ENCODE results near the gene MICA.
"Not testable (repeated sequence)": the region's sequence is repeated elsewhere in the genome, so short reads cannot be mapped to it uniquely, and the experiment has no call there.

Gene MICA

DNA sequence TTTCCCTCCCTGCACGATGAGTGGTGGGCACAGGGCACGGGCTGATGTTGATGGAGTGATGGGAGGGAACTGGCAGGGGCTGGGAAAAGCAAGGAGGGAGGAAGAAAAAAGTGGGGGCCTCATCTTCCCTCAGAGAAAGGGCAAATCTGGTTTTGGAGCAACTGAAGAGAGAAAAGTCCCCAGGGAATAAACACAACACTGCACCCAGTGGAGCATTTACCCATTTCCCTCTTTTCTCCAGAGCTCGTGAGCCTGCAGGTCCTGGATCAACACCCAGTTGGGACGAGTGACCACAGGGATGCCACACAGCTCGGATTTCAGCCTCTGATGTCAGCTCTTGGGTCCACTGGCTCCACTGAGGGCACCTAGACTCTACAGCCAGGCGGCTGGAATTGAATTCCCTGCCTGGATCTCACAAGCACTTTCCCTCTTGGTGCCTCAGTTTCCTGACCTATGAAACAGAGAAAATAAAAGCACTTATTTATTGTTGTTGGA is 11.4 kb downstream of the MICA start:
- DNase-seq, result no peak

DNA sequence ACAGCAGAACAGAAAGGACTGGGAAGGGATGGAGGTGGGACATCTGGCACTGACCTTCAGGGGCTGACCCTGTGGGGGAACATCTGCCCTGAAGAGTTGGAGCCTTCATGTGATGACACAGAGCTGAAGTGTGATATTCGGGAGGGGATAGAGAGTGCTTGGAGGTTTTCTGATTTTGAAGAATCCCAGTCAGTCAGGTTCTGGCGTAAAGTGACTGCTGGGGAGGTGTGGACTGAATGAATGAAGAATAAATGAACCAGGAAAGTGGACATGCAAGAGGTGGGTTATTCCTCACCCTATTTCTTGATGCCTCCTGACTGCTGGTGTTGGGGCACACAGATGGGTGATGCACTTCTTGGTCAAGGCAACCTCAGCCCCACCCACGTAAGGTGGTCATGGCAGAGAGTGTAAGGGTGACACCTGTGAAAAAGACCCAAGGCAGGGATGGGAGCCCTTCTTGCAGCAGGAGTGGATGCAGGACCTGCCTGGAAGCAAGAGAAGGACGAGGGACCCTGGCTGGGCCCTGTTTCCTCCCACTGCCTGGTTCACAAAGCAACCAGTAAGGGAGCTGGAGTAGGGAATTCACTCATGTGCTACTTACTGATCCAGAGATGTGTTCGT is 13.1 kb downstream of the MICA start:
- DNase-seq, result no peak

DNA sequence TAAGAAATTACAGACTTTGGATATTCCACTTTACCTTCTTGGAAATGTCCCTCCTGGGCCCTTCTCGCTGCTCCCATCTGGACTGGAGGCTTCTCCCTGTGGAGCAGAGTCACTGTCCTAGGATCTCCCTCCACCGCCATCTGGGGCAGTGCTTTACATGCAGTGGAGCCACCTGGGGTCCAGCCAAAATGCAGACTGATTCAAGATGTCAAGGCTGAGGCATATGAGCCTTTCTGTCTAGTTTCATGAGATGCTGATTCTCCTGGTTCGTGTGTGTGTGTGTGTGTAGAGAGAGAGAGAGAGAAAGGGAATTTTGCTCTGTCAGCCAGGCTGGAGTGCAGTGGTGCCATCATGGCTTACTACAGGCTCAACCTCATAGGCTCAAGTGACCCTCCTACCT is 14.9 kb downstream of the MICA start:
- no peak for DNase-seq

DNA sequence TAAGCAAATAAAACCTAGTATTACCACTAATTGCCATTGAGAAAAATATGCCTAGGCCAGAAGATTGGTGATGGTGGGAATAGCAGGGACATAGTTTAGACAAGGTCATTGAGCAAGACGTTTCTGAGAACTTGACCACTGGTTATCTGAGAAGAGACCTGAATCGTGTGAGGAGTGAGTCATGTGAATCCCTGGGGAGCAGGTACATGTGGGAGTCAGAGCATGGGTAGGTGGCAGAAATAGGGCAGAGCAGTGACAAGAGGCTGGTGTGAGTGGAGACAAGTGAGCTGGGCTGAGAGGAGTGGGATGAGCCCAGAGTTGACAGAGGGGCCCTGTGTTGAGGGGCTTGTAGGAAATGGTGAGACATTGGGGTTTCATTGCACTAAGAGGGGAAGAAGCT is 16.4 kb downstream of the MICA start:
- DNase-seq, result no peak

DNA sequence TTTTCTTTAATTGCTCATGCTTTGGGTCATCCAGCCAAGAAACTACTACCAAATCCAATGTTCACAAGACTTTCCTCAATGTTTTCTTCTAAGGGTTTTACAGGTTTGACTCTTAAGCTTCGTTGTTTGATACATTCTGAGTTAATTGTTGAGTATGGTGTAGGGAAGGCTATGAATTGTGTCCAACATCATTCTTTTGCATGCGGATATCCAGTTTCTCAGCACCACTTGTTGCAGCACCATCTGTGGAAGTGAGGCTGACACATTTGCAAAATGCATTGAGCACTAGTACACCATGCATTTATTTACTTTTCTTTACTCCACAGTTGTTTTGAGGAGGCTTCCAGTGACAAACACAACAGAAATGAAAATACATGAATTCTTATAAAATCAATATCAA is 17.2 kb downstream of the MICA start:
- DNase-seq, result no peak

DNA sequence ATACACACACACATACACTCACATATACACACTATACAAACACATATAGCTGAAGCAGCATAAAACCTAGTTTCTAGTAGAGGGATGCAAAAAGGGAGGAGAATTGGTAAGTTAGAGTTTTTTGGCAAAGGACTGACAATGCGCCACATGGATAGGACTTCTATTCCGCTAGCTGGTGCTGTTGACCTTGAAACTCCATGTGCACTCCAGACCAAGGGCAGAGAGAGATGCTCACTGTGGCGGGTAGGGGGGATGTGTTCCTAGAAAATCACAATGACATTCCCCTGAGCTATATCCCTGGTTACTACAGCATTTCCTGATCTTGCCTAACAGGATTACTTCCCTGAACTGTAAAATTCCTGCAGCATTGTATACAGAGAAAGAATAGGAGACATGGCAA is 19.2 kb downstream of the MICA start:
- no peak for DNase-seq

DNA sequence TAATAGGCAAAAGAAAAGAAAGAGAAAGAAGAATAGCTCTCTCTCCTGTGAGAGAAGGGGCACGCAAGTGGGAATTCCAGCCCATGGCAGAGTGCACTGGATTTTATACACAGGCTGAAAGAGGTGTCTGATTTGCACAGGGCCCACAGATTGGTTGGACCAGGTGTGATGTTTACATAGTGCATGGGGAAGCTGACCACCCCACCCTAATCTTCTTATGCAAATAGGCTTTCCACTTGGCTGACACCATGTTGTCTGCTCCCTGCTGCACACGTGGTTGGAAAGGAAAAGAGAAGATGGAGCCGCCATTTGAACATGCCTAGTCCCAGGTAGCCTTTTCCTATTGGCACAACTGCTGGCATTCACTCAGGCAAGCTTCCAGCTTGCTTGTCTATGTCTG is 20.2 kb downstream of the MICA start:
- DNase-seq, result no peak

DNA sequence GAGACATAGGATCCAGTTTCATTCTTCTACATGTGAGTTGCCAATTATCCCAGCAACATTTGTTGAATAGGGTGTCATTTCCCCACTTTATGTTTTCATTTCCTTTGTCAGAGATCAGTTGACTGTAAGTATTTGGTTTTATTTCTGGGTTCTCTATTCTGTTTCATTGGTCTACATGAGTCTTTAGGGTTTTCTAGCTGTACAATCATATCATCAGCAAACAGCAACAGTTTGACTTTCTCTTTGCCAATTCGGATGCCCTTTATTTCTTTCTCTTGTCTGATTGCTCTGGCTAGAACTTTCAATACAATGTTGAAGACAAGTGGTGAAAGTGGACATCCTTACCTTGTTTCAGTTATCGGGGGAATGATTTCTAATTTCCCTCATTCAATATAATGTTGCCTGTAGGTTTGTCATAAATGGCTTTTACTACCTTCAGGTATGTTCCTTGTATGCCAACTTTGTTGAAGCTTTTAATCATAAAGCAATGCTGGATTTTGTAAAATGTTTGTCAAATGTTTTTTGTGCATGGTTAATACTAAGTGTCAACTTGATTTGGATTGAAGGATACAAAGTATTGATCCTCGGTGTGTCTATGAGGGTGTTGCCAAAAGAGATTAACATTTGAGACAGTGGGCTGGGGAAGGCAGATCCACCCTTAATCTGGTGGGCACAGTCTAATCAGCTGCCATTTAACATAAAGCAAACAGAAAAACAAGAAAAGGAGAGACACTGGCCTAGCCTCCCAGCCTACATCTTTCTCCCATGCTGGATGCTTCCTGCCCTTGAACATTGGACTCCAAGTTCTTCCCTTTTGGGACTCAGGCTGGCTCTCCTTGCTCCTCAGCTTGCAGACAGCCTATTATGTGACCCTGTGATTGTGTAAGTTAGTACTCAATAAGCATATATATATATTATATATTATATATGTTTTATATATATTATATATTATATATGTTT is 23.3 kb downstream of the MICA start:
- DNase-seq, result no peak

DNA sequence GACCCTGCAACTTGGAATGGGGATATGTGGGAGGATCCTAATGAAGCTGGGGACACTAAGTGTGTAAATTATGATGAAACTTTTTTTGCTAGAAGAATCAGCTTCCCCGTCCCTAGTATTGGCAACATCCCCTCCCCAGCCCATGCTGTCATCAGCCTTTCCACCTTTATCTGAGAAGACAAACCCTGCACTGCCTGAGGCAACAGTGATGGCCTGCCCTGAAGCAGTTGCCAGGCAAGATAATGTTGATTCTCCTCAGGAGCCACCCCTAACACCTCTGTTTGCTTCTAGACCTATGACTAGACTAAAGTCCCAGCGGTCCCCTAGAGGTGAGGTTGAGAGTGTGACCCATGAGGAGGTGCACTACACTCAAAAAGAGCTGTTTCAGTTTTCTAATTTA is 27.1 kb downstream of the MICA start:
- DNase-seq, result no peak

DNA sequence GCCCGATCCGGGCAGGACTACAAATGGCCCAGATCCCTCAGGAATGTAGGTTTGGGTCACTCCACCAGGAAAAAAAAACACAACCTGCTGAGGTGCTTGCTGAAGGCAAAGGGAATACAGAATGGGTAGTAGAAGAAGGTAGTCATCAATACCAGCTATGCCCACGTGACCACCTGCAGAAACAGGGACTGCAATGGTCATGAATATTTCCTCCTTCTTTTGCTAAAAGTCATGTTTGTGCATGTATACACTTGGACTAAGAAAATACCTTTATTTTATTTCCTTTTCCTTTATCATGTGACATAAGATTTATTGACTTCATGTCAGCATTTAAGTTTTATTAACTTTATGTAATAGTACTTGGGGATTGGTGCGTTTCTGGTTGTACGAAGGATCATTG is 31.7 kb downstream of the MICA start:
- not testable (repeated sequence) for DNase-seq

DNA sequence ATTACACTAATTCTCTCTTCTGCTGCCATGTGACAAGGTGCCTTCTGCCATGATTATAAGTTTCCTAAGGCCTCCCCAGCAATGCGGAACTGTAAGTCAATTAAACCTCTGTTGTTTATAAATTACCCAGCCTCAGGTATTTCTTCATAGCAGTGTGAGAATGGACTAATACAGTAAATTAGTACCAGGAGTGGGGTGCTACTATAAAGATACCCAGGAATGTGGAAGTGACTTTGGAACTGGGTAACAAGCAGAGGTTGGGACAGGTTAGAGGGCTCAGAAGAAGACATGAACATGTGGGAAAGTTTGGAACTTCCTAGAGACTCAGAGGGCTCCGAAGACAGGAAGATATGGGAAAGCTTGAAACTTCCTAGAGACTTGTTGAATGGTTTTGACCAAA is 34.8 kb downstream of the MICA start:
- no peak for DNase-seq

DNA sequence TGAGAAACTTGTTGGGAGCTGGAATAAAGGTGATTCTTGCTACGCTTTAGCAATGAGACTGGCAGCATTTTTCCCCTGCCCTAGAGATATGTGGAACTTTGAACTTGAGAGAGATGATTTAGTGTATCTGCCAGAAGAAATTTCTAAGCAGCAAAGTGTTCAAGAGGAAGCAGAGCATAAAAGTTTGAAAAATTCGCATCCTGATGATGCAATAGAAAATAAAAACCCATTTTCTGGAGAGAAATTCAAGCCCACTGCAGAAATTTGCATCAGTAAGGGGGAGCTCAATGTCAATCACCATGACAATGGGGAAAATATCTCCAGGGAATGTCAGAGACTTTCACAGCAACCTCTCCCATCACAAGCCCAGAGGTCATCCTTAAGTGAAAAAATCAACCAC is 35.3 kb downstream of the MICA start:
- DNase-seq, result no peak

DNA sequence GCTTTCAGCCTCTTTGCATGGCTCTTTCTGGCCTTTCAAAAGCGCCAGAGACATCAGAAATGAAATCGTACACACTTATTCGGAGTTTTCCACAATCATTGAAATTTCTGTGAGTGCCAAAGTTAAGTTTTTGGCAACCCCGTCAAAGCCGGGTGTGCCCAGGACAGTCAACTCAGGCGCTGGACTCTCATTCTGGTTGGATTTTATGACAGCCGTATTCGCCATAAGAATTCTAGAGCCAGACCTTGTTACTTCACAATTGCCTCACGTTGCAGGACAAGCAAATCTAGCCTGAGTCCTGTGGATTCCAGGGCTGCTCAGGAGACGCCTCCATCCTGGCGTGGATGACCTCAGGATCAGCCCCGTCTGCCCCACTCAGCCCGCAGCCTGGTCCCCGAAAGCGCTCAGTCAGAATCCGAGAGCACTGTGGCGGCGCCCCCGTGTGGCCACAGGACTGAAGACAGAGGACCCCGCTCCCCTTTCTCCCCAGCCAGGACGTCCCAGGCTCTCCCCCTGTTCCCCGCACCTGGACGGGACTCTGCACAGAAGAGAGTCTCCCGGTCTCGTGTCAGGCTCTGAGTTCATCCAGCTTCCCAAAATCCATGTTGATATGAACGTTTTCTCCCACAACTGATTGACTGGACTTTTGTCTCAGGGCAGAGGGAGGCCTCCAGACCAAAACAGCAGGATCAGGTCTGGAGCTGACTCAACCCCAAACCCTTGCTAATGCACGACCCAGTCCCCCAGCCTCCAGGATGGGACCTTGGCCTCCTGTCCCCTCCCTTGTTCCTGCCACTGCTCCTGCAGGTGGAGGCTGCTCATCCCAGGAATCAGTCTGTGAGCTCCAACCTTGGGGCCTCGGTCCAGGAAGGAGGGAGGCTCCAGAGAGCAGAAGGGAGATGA is 38.2 kb downstream of the MICA start:
- peak in 2 of 3 experiments; percentile 8 to 27 for DNase-seq

DNA sequence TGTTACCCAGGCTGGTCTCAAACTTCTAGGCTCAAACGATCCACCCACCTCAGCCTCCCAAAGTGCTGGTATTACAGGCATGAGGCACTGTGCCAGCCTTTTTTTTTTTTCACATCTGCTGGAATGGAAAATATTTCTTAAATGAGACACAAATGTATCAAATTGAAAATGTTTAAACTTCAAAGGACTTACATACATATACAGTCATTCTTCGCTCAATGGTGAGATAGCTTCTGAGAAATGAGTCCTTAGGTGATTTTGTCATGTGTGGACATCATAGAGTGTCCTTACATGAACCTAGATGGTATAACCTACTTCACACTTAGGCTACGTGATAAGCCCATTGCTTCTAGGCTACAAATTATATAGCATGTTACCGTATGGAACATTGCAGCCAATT is 43.1 kb downstream of the MICA start:
- no peak for DNase-seq

DNA sequence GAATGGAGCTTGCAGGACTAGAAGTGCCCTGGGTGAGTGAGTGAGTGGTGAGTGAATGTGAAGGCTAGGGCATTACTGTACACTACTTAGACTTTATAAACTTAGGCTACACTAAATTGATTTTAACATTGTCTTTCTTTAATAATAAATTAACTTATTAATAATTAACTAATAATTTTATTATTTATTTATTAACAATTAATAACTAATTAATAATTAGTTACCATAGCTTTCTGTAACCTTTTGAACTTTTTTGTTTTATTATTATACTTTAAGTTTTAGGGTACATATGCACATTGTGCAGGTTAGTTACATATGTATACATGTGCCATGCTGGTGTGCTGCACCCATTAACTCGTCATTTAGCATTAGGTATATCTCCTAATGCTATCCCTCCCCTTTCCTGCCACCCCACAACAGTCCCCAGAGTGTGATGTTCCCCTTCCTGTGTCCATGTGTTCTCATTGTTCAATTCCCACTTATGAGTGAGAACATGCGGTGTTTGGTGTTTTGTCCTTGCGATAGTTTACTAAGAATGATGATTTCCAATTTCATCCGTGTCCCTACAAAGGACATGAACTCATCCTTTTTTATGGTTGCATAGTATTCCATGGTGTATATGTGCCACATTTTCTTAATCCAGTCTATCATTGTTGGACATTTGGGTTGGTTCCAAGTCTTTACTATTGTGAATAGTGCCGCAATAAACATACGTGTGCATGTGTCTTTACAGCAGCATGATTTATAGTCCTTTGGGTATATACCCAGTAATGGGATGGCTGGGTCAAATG is 43.8 kb downstream of the MICA start:
- DNase-seq, result not testable (repeated sequence)

DNA sequence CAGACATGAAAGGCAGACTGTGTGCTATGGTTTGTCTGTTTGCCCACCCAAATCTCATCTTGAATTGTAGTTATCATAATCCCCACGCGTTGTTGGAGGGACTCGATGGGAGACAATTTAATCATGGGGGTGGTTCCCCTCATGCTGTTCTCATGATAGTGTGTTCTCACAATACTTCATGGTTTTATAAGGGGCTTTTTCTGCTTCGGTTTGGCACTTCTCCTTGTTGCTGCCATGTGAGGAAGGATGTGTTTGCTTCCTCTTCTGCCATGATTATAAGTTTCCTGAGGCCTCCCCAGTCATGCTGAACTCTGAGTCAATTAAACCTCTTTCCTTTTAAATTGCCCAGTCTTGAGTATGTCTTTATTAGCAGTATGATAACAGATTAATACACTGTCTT is 47.4 kb downstream of the MICA start:
- no peak for DNase-seq

DNA sequence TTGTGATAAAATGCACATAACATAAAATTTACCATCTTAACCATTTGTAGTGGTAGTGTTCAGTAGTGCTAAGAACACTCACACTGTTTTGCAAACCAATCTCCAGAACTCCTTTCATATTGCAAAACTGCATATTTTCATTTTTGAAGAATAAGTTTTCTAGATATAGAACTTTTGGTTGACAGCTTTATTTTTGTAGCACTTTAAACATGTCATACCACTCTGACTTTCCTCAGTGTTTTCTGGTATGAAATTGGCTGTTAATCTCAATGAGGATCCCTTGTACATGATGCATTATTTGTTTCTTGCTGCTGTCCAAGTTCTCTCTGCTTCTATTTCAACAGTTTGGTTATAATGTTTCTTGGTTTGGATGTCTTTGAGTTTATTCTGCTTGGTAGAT is 49.5 kb downstream of the MICA start:
- no peak for DNase-seq

DNA sequence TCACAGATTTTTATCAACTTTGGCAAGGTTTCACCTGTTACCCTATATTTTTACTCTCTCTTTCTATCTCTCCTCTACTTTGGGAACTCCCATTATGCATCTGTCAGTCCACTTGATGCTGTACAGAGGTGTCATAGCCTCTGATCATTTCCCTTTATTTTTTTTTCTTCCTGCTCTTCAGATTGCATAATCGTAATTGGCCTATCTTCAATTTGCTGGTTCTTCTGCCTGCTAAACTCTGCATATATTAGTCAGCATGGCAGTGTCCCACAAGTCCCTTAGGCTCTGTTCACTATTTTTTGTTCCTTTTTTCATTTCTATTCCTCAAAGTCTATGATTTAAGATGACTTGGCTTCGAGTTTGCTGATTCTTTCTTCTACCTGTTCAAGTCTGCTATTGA is 49.9 kb downstream of the MICA start:
- no peak for DNase-seq

DNA sequence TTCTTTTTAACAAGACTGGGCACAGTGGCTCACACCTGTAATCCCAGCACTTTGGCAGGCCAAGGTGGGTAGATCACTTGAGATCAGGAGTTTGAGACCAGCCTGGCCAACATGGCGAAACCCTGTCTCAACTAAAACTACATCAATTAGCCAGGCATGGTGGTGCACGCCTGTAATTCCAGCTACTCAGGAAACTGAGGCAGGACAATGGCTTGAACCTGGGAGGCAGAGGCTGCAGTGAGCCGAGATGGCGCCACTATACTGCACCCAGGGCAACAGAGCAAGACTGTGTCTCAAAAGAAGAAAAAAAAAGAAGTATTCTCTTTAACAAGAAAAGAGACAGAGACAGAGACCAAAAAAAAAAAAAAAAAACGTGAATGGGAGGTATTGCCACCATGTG is 56.5 kb downstream of the MICA start:
- not testable (repeated sequence) for DNase-seq

DNA sequence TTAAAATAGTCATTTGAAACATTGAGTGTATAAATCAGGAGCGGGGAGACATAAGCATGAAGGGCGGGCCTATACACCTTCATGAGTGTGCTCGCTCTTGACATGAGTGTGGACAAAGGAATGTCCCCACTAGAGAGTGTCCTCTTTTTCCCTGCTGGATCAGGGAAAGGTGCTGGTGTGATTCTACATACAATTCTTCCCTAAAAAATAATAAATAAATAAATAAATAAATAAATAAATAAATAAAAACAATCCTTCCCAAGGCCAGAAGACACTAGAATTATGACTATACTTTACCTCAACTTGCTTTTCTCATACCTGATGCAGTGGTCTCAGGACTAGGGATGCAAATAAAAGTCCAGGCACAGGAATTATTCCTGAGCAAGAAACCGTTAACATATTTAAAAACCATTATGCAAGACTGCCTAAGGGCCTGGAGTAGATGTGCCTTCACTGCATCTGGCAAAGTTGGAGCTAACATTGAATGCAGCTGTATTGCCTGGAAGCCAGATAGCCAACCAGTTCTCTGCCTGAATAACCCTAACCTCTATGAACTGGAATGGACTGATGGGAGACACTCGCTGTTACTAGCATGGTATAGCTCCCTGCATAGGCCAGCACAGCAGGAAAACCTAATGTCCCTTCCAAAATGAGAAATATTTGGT is 57.1 kb downstream of the MICA start:
- no peak for DNase-seq

DNA sequence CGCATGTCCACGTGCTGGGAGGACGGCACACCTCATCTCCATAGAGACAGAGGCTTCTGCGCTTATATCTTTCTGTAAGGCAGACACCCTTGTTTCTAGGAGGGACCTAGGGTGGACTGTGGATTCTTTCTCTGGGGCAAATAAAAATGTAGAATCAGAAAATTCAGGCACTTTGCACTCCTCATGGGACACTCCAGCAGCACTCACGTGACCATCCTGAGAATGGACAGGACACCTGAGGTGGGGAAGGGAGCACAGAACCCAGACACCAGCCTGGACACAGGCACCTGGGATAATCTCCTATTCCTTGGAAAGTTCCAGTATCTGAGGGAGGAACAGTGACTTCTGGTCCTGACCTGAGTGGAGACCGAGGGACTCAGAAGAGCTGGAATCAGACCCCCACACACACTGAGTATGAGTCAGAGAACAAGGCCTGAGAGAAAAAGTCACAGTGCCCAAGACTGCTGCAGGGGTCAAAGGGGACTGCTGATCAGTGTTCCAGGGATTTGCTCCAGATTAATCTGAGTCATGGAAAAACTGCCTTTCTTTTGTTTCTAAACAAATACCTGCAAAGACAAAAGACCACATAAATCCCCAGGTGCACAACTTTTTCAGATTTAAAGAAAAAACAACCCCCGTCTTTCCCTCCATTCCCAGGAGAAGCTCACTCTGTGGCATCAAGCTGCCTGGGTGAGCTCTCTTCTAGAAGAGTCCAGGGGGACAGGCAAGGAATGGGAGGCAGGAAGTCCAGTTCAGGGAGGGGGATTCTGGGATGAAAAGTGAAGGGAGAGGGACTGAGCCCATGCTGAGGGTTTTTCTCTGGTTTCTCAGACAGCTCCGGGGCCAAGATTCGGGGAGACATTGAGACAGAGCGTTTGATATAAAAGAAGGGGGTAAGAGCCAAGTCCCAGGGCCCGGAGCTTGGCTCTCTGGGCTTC is 58.9 kb downstream of the MICA start:
- DNase-seq, result no peak
